SK-N-MC (cell line): ENCODE measurements around the gene SPATA20.

ENCODE experiments used
- EZH2 ChIP-seq: fragments of 200-600 bp; sonication (generic); IDR thresholded peaks from one replicate; pipeline ENCODE4 v1.6.1; 2017; ENCODE audit warnings: antibody characterized with exemption
- FOXP2 ChIP-seq: optimal IDR thresholded peaks from 2 replicates; pipeline ENCODE3; 2011; ENCODE audit warnings: mild to moderate bottlenecking, moderate library complexity; ENCODE audit not compliant: insufficient read depth; ENCODE audit errors: extremely low read length, control extremely low read depth
- POLR2AphosphoS5 ChIP-seq: IDR thresholded peaks from 2 replicates; pipeline ENCODE4 v1.6.1; 2012; ENCODE audit warnings: mild to moderate bottlenecking, low read depth, low read length, borderline replicate concordance

DNA sequence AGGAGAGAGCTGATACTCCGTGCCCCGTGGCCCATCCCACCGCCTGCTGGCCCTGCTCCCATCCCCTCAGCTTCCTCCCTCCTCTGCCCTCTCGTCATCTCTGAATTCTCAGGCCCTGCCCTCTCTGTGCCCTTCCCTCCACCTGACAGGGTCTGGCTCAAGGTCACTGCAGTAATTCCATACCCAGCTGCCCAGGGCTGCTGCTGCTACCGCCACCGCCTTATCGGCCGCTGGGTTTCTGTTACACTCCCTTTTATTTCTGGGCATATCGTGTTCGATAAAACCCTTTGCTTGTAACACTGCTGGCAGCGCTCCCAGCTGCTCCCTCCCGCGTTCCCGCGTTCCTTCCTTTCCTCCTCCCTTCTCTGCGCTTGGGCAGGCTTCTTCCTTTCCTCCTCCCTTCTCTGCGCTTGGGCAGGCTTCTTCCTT, 13.2 kb upstream of the SPATA20 start:
- TF ChIP-seq POLR2AphosphoS5: no peak
- no peak for TF ChIP-seq EZH2
- TF ChIP-seq FOXP2: no peak
